Body of pancreas (tissue), 4 donors: ENCODE measurements around the gene ENTPD2. TPM values are rescaled to one million over a fixed set of nuclear protein-coding genes. Genes with fewer than 3 reads are reported as not detected.

Experiments
- ATAC-seq: fragments of 150-250 bp; one replicate; pipeline ENCODE4 v1.9.1; 2016
- DNase-seq, 4 donors: peaks; one replicate each; pipeline ENCODE4 v3.0.0-alpha.2; 2019
- H3K27ac ChIP-seq, 4 donors: fragments of 200-600 bp; sonication (generic); 1 replicate in 3 of 4; 2 replicates in 1 of 4; pipeline versions ENCODE4 v1.5.1 to v1.6.1; 2016 to 2019; ENCODE audit warnings: mild to moderate bottlenecking in 1 of 4, mixed read lengths in 1 of 4, moderate library complexity in 1 of 4
- H3K27me3 ChIP-seq, 2 donors: fragments of 200-600 bp; sonication (generic); one replicate each; pipeline ENCODE4 v1.6.0; 2016; ENCODE audit warnings: mild to moderate bottlenecking in 1 of 2
- H3K36me3 ChIP-seq, 2 donors: fragments of 200-600 bp; sonication (generic); replicated peaks in 1 of 2; 2 replicates each; pipeline ENCODE4 v1.5.1; 2016; ENCODE audit warnings: low read depth in 2 of 2; ENCODE audit not compliant: insufficient read depth in 1 of 2
- H3K4me1 ChIP-seq: fragments of 200-600 bp; sonication (generic); one replicate; pipeline ENCODE4 v1.6.0; 2016
- H3K4me3 ChIP-seq, 2 donors: fragments of 200-600 bp; sonication (generic); 1 replicate in 1 of 2; 2 replicates in 1 of 2; pipeline ENCODE4 v1.5.1; 2016 to 2019
- H3K9me3 ChIP-seq, 3 donors: fragments of 200-600 bp; sonication (generic); 1 replicate in 2 of 3; 2 replicates in 1 of 3; pipeline ENCODE4 v1.5.1; 2016
- CTCF ChIP-seq, 7 experiments: fragments of 450-650 bp in 4 of 7; fragments of 200-600 bp in 3 of 7; sonication (generic) in 3 of 7; IDR thresholded peaks; one replicate each; pipeline ENCODE4 v1.5.1; 2016 to 2019; ENCODE audit warnings: antibody characterized with exemption in 7 of 7
- POLR2A ChIP-seq, 3 donors: fragments of 450-650 bp; IDR thresholded peaks; one replicate each; pipeline ENCODE4 v1.6.1; 2016; ENCODE audit warnings: antibody characterized with exemption in 3 of 3, mild to moderate bottlenecking in 2 of 3
- WGBS, 2 donors: methylation state at CpG; one replicate each; pipeline ENCODE4 v1.1.5; 2017; 5-methylcytosine and 5-hydroxymethylcytosine counted together
- intact Hi-C: fragments of 100-400 bp; cut with DNase I; formaldehyde crosslinking; loops from one replicate; pipeline ENCODE4 v1.15.1; 2023
- total RNA-seq, 2 donors: library from RNA; depleted of rRNA; stranded (reverse); fragments of >200 nt; gene quantifications; one replicate each; pipeline ENCODE4 v1.1.0, GENCODE V29; 2016

Gene ENTPD2
- total RNA-seq, 2 donors from 2014 or later = 1.3 to 1.6 TPM

- no peaks in the 10 kb centered on the region for H3K27me3 ChIP-seq
- no peaks in the 10 kb centered on the region for H3K4me1 ChIP-seq
- peaks cover 0 to 5% of the 10 kb centered on the region in 2 donors for H3K36me3 ChIP-seq
- WGBS, 2 donors = 96 to 97% methylated on average over 24 to 33 of the region's 36 CpGs
- H3K9me3 ChIP-seq = no peaks in the 10 kb centered on the region
- intact Hi-C loops = no loop called here
- no peak overlapping the region for H3K27ac ChIP-seq
- H3K4me3 ChIP-seq = no peak overlapping the region
- ATAC-seq = no peak
- no peak for DNase-seq
- TF ChIP-seq POLR2A (IDR thresholded peaks at IDR 0.05) = no peak
- TF ChIP-seq CTCF (IDR thresholded peaks at IDR 0.05) = no peak
Observed at GRCh38 chr9:137014776-137015539, 38.9 kb downstream of the ENTPD2 start.

DNA sequence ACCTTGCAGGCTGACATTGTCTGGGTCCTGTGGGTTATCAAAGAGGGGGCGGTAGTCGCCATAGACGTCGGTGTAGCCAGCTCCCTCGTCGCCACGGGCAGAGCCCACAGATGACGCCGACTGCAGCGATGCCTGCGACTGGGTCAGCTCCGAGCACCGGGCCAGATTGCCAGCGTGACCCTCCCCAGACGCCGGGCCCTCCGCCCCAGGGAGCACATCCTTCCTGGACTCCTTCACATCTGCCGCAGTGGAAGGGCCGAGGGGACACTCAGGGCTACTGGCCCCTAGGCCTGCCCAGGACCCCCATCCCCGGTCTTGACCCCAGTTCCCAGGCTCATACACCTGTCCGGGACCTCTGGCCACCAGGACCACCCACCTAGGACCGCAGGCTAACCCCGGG is 39.7 kb downstream of the ENTPD2 start:
- no peak for ATAC-seq

DNA sequence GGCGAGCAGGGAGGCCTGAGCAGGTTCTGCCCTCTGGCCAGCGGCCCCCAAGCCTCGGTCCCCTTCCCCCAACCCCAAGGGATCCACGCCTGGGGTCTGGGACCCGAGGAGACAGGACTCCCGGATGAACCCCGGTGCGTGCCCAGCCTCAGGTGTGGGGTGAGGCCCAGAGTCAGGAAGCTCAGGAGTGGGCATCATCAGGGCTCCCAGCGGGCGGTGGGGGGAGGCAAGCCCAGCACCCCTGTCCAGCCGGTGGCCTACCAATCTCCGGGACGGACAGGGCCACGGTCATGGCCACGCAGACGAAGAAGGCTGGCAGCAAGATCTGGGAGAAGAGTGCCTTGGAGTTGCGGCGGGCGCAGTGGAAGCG is 40.3 kb downstream of the ENTPD2 start:
- WGBS, 2 donors = 97 to 100% methylated on average over 5 to 17 of the region's 20 CpGs
- TF ChIP-seq POLR2A (IDR thresholded peaks at IDR 0.05) = no peak
- TF ChIP-seq CTCF (IDR thresholded peaks at IDR 0.05) = no peak
- Histone ChIP-seq H3K27ac (no peak overlapping the region), H3K9me3 (no peaks in the 10 kb centered on the region), H3K36me3 (peaks cover 0 to 5% of the 10 kb centered on the region in 2 donors), H3K27me3 (no peaks in the 10 kb centered on the region), H3K4me3 (no peak overlapping the region), H3K4me1 (no peaks in the 10 kb centered on the region)
- no peak for ATAC-seq
- DNase-seq = no peak
- intact Hi-C loops = no loop called here

More for the DNA sequence above, 39.7 kb downstream of the ENTPD2 start:
- intact Hi-C loops = no loop called here
- Histone ChIP-seq H3K27ac (no peak overlapping the region), H3K27me3 (no peaks in the 10 kb centered on the region), H3K9me3 (no peaks in the 10 kb centered on the region), H3K4me3 (no peak overlapping the region), H3K36me3 (peaks cover 0 to 5% of the 10 kb centered on the region in 2 donors), H3K4me1 (no peaks in the 10 kb centered on the region)
- no peak for DNase-seq
- 88 to 90% methylated on average over 9 to 20 of the region's 23 CpGs for WGBS, 2 donors
- TF ChIP-seq POLR2A (IDR thresholded peaks at IDR 0.05) (no peak), CTCF (IDR thresholded peaks at IDR 0.05) (no peak)

DNA sequence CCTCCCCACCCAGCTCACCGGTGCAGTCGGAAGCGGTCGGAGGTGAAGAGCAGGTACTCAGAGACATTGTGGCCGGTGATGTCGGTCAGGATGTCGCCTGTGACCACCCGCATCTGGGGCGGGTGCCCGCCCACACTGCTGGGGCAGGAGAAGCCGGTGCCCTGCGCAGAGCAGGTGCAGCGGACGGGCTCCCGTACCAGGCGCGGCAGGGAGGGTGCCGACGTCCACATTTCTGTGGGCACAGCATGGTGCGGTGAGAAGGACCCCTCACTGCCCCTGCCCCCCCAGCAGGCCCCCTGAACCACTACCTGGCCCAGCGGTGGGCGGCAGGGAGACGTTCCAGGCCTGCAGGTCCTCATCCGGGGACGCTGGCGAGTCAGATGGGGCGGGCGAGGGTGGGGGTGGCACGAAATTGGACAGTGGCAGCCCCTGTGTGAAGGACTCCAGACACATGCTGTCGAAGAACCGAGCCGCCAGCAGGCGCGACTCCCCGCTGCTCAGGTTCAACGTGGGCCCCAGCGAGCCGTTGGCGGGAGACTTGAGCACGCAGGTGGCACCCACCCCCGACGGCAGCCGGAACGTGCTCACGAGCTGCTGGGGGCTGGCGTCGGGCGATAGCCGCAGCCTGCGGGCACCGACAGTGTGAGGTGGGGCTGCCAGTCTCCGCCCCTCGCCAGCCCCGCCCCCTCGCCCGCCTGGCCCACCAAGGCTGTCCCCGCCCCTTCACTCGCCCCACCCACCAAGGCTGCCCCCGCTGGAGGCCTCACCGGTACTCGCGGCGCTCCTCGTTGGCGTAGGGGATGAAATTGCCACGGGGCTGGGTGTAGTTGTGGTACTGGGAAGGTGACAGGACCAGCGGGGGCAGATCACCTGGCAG is 40.9 kb downstream of the ENTPD2 start:
- TF ChIP-seq CTCF (IDR thresholded peaks at IDR 0.05) (no peak), POLR2A (IDR thresholded peaks at IDR 0.05) (no peak)
- 90 to 98% methylated on average over 15 to 49 of the region's 67 CpGs for WGBS, 2 donors
- ATAC-seq (no peak), DNase-seq (no peak)
- intact Hi-C loops = no loop called here
- Histone ChIP-seq H3K4me1 (no peaks in the 10 kb centered on the region), H3K27me3 (no peaks in the 10 kb centered on the region), H3K27ac (no peak overlapping the region), H3K9me3 (no peaks in the 10 kb centered on the region), H3K4me3 (no peak overlapping the region), H3K36me3 (peaks cover 0 to 5% of the 10 kb centered on the region in 2 donors)
